Right renal pelvis (tissue), 4 donors: ENCODE results near the gene INO80D. TPM values are rescaled to one million over a fixed set of nuclear protein-coding genes. Genes with fewer than 3 reads are reported as not detected.
A peak's percentile ranks its signal among the peaks of the same experiment; 100 is the strongest.
"Not testable (repeated sequence)": the region's sequence is repeated elsewhere in the genome, so short reads cannot be mapped to it uniquely, and the experiment has no call there.

Experiments
- DNase-seq, 4 donors: peaks; one replicate each; pipeline ENCODE4 v3.0.0-alpha.2; 2013; ENCODE audit warnings: low read depth in 4 of 4, low spot score in 3 of 4, missing footprints in 1 of 4
- polyA plus RNA-seq, 4 donors: library from polyadenylated mRNA; unstranded; fragments of 120-200 nt; gene quantifications; one replicate each; pipeline ENCODE4 v1.2.1, GENCODE V29; 2013; ENCODE audit not compliant: insufficient read length in 4 of 4

INO80D gene, protein sequence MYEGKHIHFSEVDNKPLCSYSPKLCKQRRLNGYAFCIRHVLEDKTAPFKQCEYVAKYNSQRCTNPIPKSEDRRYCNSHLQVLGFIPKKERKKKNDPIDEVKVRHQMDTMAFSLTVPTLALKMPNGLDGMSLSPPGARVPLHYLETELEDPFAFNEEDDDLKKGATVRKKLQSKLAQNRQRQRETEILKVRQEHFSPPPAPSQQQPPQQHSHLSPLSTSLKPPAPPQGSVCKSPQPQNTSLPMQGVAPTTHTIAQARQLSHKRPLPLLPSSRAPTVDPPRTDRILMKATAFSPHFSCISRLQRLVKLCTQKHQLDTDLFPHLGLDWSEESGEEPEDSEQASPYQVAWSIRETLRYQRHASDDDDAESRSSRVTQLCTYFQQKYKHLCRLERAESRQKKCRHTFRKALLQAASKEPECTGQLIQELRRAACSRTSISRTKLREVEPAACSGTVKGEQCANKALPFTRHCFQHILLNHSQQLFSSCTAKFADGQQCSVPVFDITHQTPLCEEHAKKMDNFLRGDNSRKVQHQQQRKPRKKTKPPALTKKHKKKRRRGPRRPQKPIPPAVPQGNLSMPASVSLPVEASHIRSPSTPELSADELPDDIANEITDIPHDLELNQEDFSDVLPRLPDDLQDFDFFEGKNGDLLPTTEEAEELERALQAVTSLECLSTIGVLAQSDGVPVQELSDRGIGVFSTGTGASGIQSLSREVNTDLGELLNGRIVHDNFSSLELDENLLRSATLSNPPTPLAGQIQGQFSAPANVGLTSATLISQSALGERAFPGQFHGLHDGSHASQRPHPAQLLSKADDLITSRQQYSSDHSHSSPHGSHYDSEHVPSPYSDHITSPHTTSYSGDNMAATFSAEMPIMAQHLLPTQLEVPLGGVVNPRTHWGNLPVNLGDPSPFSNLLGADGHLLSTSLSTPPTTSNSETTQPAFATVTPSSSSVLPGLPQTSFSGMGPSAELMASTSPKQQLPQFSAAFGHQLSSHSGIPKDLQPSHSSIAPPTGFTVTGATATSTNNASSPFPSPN
- polyA plus RNA-seq = 10 to 100 TPM in 1 of 4 donors, 1 to 10 TPM in 3; 8.9 to 11.2 (median 9.7) TPM

DNA sequence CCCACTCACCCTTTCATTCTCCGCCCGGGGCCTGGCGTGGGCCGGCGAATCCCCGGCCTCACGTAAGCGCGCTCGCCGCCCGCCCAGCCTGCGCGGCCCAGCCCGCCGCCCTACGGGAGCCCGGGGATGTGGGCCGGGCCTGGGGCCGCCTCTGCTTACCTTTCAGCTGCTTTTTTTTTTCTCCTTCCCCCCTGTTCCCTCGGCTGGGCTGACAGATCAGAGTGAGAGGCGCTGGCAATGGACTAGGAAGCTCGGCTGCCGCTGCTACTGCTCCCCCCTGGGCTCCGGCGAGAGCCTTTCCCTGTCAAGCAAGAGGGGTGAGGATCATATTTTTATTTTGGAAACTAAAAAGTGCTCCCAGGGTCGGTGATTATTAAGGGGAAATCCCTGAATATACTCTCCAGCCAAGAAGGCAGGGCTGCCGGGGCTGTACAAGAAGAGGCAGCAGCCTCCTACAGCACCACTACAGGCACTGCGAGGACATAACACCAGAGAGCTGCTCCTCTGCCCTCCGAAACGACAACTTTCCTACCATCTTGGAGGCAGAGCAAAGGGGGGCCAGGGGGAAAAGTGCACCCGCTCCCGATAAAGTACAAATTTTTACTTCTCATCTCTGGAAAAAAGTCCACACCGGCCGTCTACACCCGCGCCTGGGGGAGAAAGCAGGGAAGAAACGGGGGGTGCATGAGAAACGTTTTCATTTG is at the start of gene INO80D:
Gene INO80D (minus strand): TSS at position 433 of the 704 bp plus-strand sequence. CDS start 23,158 bp downstream, outside the sequence.
- peak; percentile 65 to 80 (median 72) for DNase-seq

DNA sequence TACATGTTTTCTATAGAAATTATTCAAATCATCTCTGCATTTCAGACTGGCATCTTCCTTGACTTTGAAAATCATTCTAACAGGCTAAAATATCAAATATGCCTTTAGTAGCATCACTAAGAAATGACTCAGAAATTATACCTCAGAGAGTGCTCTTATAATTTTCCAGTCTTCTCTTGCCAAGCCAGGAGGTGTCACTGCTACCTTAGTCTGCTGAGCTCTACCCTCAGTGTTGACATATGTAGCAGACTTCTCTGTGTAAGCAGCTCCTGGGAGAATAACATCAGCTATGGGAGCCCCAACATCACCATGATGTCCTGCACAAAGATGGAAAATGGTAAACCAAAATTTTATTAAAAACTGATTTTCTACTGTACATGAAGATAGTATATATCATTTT is 41.7 kb upstream of the INO80D start:
- no peak for DNase-seq

DNA sequence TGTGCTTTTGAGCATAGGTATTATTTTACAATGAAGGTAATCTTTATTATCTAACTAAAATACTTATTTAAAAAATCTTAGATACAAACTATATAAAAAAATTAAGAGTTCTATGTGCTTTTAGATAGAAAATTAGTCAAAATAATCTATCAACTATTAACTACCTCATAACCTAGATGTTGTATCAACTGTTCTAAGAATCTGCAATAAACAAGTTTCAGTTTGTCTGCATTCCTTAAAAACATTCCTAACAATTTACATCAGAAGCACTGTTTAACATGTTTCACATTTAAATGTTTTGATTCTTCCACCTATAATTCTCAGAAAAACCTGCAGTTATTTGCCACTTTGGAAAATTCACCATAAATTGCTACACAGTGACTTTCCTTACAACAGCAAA is 39.9 kb upstream of the INO80D start:
- no peak for DNase-seq

DNA sequence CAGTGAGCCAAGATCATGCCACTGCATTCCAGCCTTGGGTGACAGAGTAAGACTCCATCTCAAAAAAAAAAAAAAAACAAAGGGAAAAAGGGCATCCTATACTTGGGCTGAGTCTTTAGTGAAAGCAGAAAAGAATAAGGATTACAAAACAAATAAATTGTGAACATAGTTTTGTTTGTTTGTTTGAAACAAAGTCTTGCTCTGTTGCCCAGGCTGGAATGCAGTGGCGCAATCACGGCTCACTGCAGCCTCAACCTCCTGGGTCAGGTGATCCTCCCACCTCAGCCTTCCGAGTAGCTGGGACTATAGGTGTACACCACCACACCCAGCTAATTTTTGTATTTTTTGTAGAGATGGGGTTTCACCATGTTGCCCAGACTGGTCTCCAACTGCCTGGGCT is 36.6 kb upstream of the INO80D start:
- DNase-seq = not testable (repeated sequence)

DNA sequence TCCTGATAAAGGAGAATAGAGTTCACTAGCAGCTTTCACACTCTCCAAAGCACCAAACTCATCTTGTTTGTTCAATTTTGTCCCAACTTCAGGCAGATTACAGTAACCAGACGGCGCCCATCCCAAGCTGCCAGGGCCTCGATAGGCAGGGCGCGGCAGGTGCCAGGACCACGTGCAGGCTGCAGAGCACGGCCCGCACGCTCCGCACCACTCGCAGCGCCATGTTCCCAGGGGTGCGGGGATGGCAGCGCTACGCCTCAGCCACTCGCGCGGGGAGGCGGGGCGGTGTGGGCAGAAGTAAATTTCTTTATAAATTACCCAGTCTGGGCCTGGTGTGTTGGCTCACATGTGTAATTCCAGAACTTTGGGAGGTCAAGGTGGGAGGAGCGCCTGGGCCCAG is 30.3 kb upstream of the INO80D start:
- DNase-seq = no peak

DNA sequence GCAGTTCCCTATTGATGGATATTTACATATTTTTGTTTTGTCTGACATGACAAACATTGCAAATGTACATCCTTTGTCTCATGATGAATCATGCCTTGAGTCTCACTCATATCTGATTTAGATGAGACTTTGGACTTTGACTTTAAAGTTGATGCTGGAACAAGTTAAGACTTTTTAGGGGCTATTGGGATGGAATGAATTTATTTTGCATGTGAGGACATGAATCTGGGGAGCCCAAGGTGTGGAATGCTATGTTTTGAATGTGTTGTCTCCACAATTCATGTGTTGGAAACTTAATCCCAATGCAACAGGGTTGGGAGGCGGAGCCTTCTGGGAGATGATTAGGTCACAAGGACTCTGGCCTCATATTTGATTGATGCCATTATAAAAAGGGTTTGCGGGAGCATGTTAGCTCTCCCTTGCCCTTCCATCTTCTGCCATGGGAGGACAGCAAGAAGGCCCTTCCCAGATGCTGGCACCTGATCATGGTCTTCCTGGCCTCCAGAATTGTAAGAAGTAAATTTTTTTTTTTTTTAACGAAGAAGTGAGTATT is 29.1 kb upstream of the INO80D start:
- DNase-seq = no peak

DNA sequence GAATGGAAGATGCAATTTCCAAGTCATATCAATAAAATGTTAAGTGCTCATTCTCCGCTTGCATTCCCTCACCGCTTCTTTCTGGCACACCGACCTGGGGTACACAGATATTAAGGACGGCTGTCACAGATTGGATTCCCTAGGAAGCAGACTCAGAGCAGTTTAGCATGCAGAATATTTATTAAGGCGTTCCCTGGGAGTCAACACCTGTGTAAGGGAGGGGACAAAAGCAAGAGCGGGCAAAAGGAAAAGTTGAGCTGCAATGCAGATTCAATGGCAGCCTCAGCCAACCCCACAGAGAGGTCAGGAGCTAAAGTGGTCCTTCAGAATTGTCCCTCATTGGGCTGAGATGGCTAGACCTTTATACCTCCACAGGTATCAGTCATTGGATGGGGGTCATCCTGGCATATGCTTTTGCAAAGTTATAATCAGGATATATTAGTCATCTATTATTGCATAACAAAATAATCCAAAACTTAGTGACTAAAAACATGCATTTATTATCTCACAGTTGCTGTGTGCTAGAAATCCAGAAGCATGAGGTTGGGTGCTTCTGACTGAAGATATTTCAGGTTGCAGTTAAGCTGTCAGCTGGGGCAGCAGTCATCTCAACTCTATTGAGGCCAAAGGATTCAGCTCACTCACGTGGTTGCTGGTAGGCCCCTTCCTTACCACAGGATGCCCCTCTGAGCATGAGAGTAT is 27.0 kb upstream of the INO80D start:
- DNase-seq = no peak

DNA sequence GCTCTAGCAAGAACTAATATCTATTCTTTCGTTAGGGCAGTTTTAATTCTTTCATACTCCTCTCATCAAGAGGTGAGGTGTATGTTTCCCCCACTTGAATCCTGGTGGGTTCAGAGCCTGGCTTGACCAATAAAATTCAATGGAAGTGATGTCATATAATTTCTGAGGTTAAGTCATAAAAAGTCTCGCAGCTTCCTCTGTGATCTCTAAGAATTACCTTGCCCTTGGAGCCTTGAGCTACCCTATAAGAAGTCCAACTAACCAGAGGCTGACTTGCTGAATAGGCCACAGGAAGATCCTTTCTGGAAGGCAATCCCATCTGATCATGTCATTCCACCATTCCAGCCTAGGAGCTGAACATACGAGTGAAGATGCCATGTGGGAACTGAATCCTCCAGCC is 26.1 kb upstream of the INO80D start:
- DNase-seq = no peak

DNA sequence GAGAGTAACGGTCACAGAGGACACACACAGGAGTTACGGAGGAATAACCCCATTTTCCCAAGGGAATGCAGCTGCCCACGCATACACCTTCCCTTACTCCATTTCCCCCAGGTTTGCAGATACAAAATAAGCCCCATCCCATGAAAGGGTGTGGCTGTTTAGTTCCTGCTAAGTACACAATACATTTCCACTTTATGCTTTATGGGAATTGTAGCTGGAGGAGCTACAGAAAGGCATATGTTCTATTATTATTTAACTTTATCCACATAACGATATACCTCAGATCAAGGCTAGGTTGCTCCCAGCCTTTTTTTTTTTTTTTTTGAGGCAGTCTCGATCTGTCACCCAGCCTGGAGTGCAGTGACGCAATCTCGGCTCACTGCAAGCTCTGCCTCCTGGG is 22.7 kb upstream of the INO80D start:
- DNase-seq = no peak

DNA sequence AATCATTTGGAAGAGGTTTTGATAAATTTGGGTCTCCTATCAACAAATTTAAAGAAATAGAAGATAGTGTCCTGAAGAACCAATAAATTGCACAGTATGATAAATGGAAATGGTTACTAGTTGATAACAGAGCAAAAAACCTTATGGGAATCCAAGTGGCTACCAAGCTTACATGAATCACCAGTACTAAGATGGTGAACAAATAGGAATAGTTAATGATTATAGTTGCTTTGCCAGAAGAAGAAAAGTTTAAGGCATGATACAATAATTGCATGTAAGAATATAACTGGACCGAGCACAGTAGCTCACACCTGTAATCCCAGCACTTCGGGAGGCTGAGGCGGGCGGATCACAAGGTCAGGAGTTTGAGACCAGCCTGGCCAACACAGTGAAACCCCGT is 19.6 kb upstream of the INO80D start:
- no peak for DNase-seq

DNA sequence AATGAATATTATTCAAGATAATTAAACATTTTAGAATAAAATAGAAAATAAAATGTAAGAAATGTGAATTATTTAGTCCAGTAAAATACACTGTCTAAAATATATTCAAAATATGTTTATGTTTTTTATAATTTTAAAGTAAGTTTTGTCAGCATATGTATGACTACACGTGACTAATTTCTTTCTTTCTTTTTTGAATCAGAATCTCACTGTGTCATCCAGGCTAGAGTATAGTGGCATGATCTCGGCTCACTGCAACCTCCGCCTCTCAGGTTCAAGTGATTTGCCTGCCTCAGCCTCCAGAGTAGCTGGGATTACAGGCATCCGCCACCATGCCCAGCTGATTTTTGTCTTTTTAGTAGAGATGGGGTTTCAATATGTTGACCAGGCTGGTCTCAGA is 19.1 kb upstream of the INO80D start:
- no peak for DNase-seq

DNA sequence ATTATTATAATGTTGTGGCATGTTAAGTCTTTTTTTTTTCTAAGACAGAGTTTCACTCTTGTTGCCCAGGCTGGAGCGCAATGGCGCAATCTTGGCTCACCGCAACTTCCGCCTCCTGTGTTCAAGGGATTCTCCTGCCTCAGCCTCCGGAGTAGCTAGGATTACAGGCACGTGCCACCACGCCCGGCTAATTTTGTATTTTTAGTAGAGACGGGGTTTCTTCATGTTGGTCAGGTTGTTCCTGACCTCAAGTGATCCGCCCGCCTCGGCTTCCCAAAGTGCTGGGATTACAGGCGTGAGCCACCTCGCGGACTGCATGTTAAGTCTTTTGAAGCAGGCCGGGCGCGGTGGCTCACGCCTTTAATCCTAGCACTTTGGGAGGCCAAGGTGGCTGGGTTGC is 12.9 kb upstream of the INO80D start:
- not testable (repeated sequence) for DNase-seq

DNA sequence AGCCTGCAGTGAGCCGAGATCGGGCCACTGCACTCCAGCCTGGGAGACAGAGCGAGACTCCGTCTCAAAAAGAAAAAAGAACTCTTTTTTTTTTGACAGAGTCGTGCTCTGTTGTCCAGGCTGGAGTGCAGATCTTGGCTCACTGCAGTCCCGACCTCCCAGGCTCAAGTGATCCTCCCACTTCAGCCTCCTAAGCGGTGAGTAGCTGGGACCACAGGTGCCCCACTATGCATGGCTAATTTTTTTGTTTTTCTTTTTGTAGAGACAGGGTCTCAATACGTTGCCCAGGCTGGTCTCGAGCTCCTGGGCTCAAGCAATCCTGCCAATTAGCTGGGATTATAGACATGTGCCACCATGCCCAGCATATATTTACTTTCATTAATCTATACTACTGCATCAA is 12.5 kb upstream of the INO80D start:
- no peak for DNase-seq

DNA sequence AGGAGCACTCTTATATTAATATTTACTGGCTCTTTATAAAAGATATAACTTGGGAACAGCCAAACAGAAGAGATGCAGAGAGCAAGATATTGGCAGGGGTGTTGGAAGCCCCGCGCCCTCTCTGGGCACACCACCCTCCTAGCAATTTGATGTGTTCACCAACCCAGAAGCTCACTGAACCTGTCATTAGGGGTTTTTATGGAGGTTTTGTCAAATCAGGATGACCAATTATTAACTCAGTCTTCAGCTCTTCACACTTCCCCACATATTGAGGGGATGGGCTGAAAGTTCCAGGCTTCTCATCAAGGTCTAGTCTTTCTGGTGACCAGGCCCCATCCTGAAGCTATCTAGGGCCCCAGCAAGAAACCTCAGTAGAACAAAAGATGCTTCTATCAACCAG is 10.9 kb upstream of the INO80D start:
- no peak for DNase-seq

DNA sequence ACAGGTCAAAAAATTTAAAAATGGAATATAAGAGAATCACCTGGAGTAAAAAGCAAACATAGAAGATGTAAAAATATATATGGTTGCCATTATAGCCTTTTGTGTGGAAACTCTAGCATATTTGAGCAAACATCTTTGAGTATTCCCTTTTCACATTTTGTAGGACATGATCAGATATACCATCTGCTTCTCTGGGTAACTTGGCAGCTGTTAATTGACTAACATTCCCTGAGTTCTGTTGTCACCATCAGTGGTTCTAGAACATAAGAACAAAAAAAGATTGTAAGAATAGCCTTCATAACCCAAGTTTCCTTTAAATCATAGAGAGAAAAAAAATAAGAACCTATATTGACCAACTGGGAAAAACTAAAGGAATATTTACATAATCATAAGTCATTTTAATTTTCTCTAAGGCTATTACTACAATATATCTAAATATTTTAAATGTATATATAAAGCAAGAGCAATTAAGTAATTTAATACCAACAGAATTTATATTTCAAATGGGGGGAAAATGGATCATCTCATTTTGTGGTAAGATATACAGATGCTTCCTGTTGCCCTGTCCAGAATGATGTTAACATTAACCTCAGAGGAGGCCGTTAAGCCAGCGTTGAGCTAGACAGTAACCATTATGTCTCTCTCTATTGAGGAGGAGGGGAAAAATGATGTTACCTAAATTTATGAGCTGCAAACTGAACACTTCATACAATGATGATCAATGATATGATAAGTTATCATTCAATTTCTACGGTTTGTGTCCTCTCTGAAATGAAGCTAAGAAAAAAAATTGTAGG is 9.8 kb upstream of the INO80D start:
- no peak for DNase-seq

DNA sequence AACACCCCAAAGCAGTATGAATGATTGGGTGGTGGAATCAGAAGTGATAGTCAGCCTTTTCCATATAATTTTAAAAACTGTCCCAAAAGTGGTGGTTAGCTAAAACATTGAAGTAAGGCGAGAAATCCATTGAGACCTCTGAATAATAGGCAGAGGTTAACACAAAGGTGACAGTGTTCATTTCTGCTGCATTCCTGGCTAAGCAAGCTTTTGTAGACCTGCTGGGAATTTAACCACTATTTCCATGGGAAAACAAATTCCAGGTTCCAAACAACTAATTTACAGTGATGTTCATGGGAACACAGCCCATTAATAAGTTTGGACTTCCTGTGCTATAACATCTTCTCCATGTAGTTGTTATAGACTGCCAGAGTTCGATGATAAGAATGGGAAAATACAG is 6.3 kb upstream of the INO80D start:
- DNase-seq = no peak

DNA sequence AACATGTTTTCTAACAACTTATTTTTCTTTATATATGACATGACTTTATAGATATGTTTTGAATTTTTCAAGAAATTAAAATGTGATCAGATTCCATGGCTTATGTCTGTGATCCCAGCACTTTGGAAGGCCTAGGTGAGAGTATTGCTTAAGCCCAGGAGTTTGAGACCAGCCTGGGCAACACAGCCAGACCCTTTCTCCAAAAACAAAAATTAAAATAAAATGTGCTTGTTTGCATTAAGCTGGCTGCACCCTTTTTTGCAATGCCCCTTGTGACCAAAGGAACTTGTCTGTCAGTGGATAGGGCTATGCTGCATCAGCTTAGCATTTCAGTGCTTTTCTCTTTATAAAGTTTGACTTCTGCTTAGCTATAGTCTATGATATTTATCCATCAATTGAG is 2.3 kb upstream of the INO80D start:
- no peak for DNase-seq

DNA sequence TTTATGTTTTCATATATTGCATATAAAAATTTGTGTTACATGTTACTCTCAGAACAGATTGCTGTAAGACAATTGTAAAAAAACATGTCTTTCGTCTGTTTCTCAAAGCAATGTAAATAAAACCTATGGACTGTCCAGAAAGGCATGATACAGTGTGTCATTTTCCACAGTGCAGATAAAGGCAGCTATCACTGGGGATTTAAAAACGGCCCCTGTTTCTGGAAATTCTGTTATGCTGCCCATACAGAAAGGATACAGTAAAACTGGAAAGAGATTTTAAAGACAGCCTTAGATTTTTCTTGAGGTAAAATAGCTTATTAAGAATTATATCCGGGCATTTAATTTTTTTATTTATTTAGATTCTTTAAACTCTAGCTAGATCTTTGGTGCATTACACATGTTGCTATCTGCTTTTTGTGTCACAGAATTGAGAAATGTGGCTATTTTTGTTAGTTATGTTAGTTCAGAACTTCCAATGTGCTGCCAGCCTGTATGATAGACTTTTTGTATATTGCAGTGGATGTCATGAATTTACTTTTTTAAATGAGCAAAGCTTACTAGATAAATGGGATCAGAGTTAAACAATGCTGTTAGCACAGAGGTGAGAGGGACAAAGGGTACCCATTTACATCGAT is 859 bp upstream of the INO80D start:
- DNase-seq = peak in 1 of 4 donors; percentile 33
